Islet precursor cell (in vitro differentiated cells): ENCODE data around the gene GABBR2.

Experiments
- DNase-seq: peaks from one replicate; pipeline ENCODE4 v3.0.0-alpha.2; 2018

The GABBR2 gene

GRCh38 chr9:98385751-98386150 lies 323.0 kb downstream of the GABBR2 start:
- no peak for DNase-seq

DNA sequence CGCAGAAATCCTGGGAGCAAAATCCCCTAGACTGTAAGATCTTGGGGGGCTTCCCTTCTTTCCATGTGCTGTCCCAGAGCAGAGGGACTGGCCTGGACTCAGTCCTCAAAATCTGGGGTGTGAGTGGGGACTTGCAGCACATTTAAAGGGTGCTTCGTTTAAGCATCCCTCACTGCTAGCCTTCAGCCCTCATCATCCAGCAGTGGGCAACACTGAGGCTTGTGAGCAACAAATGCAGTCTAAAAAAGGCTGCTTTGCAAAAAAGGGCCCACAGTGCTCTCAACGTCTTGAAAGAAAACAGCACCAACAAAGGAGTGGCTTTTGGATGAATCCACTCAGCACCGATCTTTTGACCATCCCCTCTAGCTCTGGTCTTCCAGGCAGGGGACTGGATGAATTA lies 325.0 kb downstream of the GABBR2 start:
- DNase-seq: no peak

DNA sequence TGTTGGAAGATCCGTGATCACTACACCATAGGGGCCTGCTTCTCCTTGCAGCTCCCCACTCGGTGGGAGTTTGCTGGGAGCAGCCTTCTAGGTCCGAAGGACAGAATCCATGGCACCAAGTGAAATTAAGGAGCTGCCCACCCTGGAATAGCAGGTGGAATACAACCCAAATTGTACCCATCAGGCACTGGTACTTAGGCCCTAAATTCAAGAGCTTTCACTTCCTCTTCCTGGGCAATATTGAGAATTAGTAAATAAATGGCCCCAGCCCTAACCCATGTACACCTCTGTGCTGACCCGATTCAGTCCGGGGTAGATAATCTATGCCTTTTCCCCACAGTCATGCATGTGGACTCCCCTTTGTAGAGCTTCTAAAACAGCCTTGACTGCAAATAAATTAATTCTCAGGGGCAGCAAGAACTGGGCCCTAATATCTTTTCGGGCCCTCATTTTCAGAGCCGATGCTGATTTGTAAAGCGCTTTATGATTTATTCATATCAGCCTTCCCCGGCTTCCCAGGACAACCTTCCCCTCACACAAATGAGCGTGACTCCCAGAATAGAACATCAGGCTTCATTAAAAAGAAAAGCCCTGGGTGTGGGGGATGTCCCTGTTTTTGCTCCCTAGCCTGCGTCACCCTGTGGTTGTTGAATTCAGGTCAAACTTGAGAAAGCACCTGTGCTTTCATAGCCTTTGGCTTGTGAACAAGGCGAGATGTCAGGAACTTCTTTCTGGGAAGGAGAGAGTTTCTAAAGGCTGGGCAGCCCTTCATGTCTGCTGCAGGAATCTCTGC lies 327.2 kb downstream of the GABBR2 start:
- DNase-seq: no peak

GRCh38 chr9:98380065-98380681 lies 328.6 kb downstream of the GABBR2 start:
- DNase-seq: peak; percentile 83

- no peak for DNase-seq
These were observed 329.2 kb downstream of the GABBR2 start for GRCh38 chr9:98379572-98379971.

- DNase-seq: no peak
These were observed 329.9 kb downstream of the GABBR2 start for GRCh38 chr9:98378794-98379193.

GRCh38 chr9:98378206-98378780 lies 330.4 kb downstream of the GABBR2 start:
- DNase-seq: no peak

GRCh38 chr9:98375138-98375726 lies 333.5 kb downstream of the GABBR2 start:
- peak; percentile 81 for DNase-seq

GRCh38 chr9:98374385-98375051 lies 334.2 kb downstream of the GABBR2 start:
- DNase-seq: peak; percentile 76

DNA sequence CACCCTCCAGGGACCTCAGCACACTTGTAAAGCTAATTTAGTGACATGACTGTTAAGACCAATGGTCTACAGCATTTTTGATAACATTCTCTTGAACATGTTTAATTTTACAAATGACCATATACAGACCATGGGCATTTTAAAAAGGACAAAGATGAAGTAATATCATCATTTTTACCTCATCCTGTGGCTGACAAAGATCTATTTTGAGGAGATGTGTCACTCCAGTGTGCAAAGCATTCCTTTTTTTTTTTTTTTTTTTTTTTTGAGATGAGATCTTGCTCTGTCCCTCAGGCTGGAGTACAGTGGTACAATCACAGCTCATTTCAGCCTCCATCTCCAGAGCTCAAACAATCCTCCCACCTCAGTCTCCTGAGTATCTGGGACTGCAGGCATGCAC lies 335.1 kb downstream of the GABBR2 start:
- no peak for DNase-seq

GRCh38 chr9:98372077-98372836 lies 336.5 kb downstream of the GABBR2 start:
- no peak for DNase-seq

GRCh38 chr9:98370976-98371315 lies 337.8 kb downstream of the GABBR2 start:
- DNase-seq: no peak

- no peak for DNase-seq
These were observed 338.3 kb downstream of the GABBR2 start for GRCh38 chr9:98370300-98370975.

DNA sequence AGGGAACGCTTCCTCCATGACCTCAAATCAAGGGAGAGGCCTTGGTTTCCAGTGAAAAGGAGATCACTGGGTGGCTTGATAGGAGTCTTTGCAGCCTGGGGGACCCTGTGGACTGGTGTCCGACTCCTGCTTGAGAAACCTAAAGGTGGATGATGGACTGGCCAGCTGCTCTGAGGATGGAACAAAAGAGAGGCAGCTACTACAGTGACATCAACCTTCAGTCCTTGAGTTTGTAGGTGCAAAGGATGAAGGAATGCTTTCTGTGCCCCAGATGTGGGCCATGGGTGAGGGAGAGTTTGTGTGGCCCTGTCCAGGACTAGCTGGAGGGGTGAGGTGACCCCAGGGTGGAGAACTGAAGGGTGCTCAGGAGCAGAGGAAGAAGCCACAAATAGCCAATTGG lies 338.8 kb downstream of the GABBR2 start:
- no peak for DNase-seq

- DNase-seq: no peak
These were observed 339.3 kb downstream of the GABBR2 start for GRCh38 chr9:98369471-98369870.

DNA sequence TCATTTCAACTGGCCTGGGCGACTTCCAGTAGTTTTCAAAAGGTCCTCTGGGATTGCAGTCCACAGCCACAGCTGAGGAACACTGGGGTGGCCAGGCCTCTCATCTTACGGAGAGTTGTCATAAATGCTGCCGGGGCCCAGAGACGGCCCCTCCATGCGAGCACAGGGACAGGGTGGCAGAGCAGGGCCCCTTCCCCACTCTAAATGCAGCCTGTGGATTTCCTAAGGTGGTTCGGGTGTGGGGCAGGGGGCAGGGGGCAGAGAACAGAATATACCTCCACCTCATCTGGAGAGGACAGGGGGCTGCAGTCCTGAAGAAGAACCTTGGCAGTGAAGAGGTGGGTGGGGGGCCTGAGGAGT lies 339.7 kb downstream of the GABBR2 start:
- no peak for DNase-seq

DNA sequence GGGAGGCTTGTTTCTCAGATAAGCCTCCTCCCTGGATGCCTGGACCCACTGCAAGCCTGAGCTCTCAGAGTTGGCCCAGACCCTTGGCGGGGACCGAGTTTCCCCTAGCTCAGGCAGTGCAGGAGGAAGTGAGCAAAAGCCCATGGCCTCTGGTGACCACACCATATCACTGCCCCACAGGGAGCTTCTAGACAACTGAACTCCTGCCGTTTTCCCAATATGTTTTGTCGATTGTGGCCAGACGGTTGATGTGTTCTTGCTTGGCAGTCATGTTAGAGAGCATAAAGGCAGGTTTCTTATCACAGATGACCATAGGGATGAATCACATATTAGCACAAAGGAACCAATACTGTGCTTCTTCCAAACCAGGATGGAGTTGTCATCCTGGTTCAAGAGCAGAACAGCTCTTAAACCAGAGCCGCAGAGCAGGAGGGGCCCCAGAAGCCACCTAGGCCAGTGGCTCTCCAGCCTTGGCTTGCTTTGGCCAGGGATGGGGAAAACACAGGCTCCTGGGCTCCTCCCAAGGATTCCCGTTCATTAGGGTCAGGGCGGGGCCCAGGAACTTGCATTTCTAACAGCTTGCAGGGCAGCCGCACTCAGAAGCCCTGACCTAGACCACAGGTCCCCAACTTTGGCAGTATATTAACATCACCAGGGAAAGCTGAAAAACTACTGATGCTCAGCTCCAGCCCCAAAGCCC lies 340.2 kb downstream of the GABBR2 start:
- no peak for DNase-seq

DNA sequence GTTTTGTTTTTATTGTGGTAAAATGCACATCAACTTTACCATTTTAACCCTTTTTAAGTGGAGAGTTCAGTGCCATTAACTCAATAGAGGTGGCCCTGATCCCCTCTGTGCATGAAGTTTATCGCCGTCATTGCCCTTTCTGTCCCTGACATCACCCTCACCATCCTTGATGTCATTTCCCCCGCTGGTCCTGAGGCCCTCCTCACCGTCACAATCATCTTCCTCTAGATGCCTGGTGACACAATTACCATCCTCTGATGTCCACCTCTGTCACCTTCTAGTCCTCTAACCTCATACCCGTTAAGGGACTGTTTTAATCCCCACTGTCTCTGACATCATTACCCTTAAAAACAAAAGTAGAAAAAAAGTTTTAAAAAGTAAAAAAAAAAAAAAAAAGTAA lies 340.8 kb downstream of the GABBR2 start:
- no peak for DNase-seq

GRCh38 chr9:98367371-98367900 lies 341.3 kb downstream of the GABBR2 start:
- no peak for DNase-seq

GRCh38 chr9:98365781-98366180 lies 343.0 kb downstream of the GABBR2 start:
- no peak for DNase-seq

- no peak for DNase-seq
These were observed 343.5 kb downstream of the GABBR2 start for GRCh38 chr9:98365227-98365669.
